MM.1S (cell line): Measurements from ENCODE around the gene PMS1.

Experiments
- DNase-seq: peaks from one replicate; pipeline ENCODE4 v3.0.0-alpha.2; 2015
- H2AFZ ChIP-seq: fragments of 300-600 bp; sonication (generic); 2 replicates; pipeline ENCODE4 v1.6.0; 2016; ENCODE audit warnings: antibody characterized with exemption, low read length
- H3F3A ChIP-seq: fragments of 300-600 bp; sonication (generic); 2 replicates; pipeline ENCODE4 v1.6.1; 2016; ENCODE audit warnings: mild to moderate bottlenecking, antibody characterized with exemption, low read length, moderate library complexity, mixed read lengths; ENCODE audit not compliant: insufficient read depth
- H3K27ac ChIP-seq: fragments of 300-600 bp; sonication (generic); 2 replicates; pipeline ENCODE4 v1.5.1; 2016; ENCODE audit warnings: mild to moderate bottlenecking, low read length
- H3K27me3 ChIP-seq: fragments of 300-600 bp; sonication (generic); replicated peaks from 2 replicates; pipeline ENCODE4 v1.6.0; 2016; ENCODE audit warnings: low read length; ENCODE audit not compliant: insufficient read depth
- H3K36me3 ChIP-seq: fragments of 300-600 bp; sonication (generic); replicated peaks from 2 replicates; pipeline ENCODE4 v1.6.1; 2016; ENCODE audit warnings: mild to moderate bottlenecking, low read length, mixed read lengths; ENCODE audit not compliant: insufficient read depth
- H3K4me1 ChIP-seq: fragments of 300-600 bp; sonication (generic); 2 replicates; pipeline ENCODE4 v1.6.1; 2016; ENCODE audit warnings: low read length, mixed read lengths
- H3K4me2 ChIP-seq: fragments of 300-600 bp; sonication (generic); 2 replicates; pipeline ENCODE4 v1.6.0; 2016; ENCODE audit warnings: low read depth, low read length
- H3K4me3 ChIP-seq: fragments of 300-600 bp; sonication (generic); 2 replicates; pipeline ENCODE4 v1.5.1; 2016; ENCODE audit warnings: low read length, mixed read lengths
- H3K79me2 ChIP-seq: fragments of 300-600 bp; sonication (generic); 2 replicates; pipeline ENCODE4 v1.6.1; 2016; ENCODE audit warnings: mixed run types, low read length, mixed read lengths
- H3K9ac ChIP-seq: fragments of 300-600 bp; sonication (generic); 2 replicates; pipeline ENCODE4 v1.6.1; 2016; ENCODE audit warnings: low read length, mixed read lengths
- H3K9me2 ChIP-seq: fragments of 300-600 bp; sonication (generic); replicated peaks from 2 replicates; pipeline ENCODE4 v1.6.1; 2016; ENCODE audit warnings: mild to moderate bottlenecking, low read length, mixed read lengths; ENCODE audit not compliant: insufficient read depth
- H3K9me3 ChIP-seq: fragments of 300-600 bp; sonication (generic); replicated peaks from 2 replicates; pipeline ENCODE4 v1.6.1; 2016; ENCODE audit warnings: mild to moderate bottlenecking, low read length, mixed read lengths; ENCODE audit not compliant: insufficient read depth
- H4K20me1 ChIP-seq: fragments of 300-600 bp; sonication (generic); 2 replicates; pipeline ENCODE4 v1.6.1; 2016; ENCODE audit warnings: mild to moderate bottlenecking, low read length, moderate library complexity, mixed read lengths; ENCODE audit not compliant: insufficient read depth
- CTCF ChIP-seq: fragments of 300-600 bp; sonication (generic); IDR thresholded peaks from 2 replicates; pipeline ENCODE4 v1.5.1; 2016; ENCODE audit warnings: antibody characterized with exemption, low read length, mixed read lengths
- EZH2 ChIP-seq: fragments of 300-600 bp; sonication (generic); optimal IDR thresholded peaks from 2 replicates; pipeline ENCODE3; 2017; ENCODE audit warnings: low read depth, mild to moderate bottlenecking, antibody characterized with exemption, low read length, mixed read lengths
- EZH2phosphoT487 ChIP-seq: fragments of 300-600 bp; sonication (generic); IDR thresholded peaks from 2 replicates; pipeline ENCODE4 v1.6.1; 2018; ENCODE audit warnings: antibody characterized with exemption, low read length

PMS1 gene

GRCh38 chr2:189854940-189855339 lies 70.7 kb downstream of the PMS1 start:
- Histone ChIP-seq H4K20me1 (no peaks in the 10 kb centered on the region), H3K27ac (no peak overlapping the region), H3K36me3 (0 out of 2 replicates have a peak, but pooled peaks cover 6% of the 10 kb centered on the region), H3F3A (no peaks in the 10 kb centered on the region), H3K9me2 (no peaks in the 10 kb centered on the region), H3K27me3 (no peaks in the 10 kb centered on the region), H3K9ac (no peak overlapping the region), H2AFZ (no peak overlapping the region), H3K4me3 (no peak overlapping the region), H3K4me1 (no peaks in the 10 kb centered on the region; the same call in 1 of the 2 replicates), H3K79me2 (no peaks in the 10 kb centered on the region), H3K4me2 (no peak overlapping the region), H3K9me3 (no peaks in the 10 kb centered on the region)
- DNase-seq = no peak
- TF ChIP-seq CTCF = no peak
- TF ChIP-seq EZH2 = no peak
- no peak for TF ChIP-seq EZH2phosphoT487

GRCh38 chr2:189858291-189858690 lies 74.0 kb downstream of the PMS1 start:
- H3K9me2 ChIP-seq = no peaks in the 10 kb centered on the region
- H3K9me3 ChIP-seq = no peaks in the 10 kb centered on the region
- H3K27ac ChIP-seq = no peak overlapping the region
- H3K9ac ChIP-seq = no peak overlapping the region
- H3K4me1 ChIP-seq = no peaks in the 10 kb centered on the region
- TF ChIP-seq EZH2phosphoT487 (no peak), CTCF (no peak), EZH2 (no peak)
- H2AFZ ChIP-seq = no peak overlapping the region
- no peaks in the 10 kb centered on the region for H3K79me2 ChIP-seq
- no peak overlapping the region for H3K4me2 ChIP-seq
- H3K36me3 ChIP-seq = 0 out of 2 replicates have a peak, but pooled peaks cover 6% of the 10 kb centered on the region
- H4K20me1 ChIP-seq = no peaks in the 10 kb centered on the region
- H3F3A ChIP-seq = no peaks in the 10 kb centered on the region
- no peak overlapping the region for H3K4me3 ChIP-seq
- H3K27me3 ChIP-seq = no peaks in the 10 kb centered on the region
- DNase-seq = no peak

- TF ChIP-seq EZH2phosphoT487 (no peak), CTCF (no peak), EZH2 (no peak)
- Histone ChIP-seq H3K36me3 (no peaks in the 10 kb centered on the region), H3K9me2 (no peaks in the 10 kb centered on the region)
Measured at GRCh38 chr2:189860161-189860560, 75.9 kb downstream of the PMS1 start.

GRCh38 chr2:189862751-189863150 lies 78.5 kb downstream of the PMS1 start:
- Histone ChIP-seq H3K9me2 (no peaks in the 10 kb centered on the region), H4K20me1 (no peaks in the 10 kb centered on the region), H3K9me3 (no peaks in the 10 kb centered on the region), H3K4me1 (no peaks in the 10 kb centered on the region), H3K27ac (no peak overlapping the region), H3K79me2 (no peaks in the 10 kb centered on the region), H3K9ac (no peak overlapping the region), H3K36me3 (no peaks in the 10 kb centered on the region), H3K4me2 (no peak overlapping the region), H3F3A (no peaks in the 10 kb centered on the region), H2AFZ (no peak overlapping the region), H3K27me3 (no peaks in the 10 kb centered on the region), H3K4me3 (no peak overlapping the region)
- DNase-seq = no peak
- no peak for TF ChIP-seq EZH2phosphoT487
- no peak for TF ChIP-seq EZH2

More at GRCh38 chr2:189860161-189860560, 75.9 kb downstream of the PMS1 start:
- no peak overlapping the region for H3K4me2 ChIP-seq
- no peak overlapping the region for H3K9ac ChIP-seq
- H3K27me3 ChIP-seq = no peaks in the 10 kb centered on the region
- no peak overlapping the region for H2AFZ ChIP-seq
- no peak for DNase-seq
- H3K27ac ChIP-seq = no peak overlapping the region
- no peaks in the 10 kb centered on the region for H3K4me1 ChIP-seq
- no peaks in the 10 kb centered on the region for H3K9me3 ChIP-seq
- H4K20me1 ChIP-seq = no peaks in the 10 kb centered on the region
- no peaks in the 10 kb centered on the region for H3F3A ChIP-seq
- no peaks in the 10 kb centered on the region for H3K79me2 ChIP-seq
- no peak overlapping the region for H3K4me3 ChIP-seq
